Activated T-cell treated with anti-CD3 and anti-CD28 coated beads, Interleukin-2, amount 50 U/mL, for 72 hours (primary cell): ENCODE results near the gene IRF2. TPM values are rescaled to one million over a fixed set of nuclear protein-coding genes. Genes with fewer than 3 reads are reported as not detected.
"Not testable (repeated sequence)": the region's sequence is repeated elsewhere in the genome, so short reads cannot be mapped to it uniquely, and the experiment has no call there.

Source experiments
- ATAC-seq, 2 donors: fragments of 150-1000 bp; cut with Tn5 transposase; replicated peaks in 1 of 2; 2 replicates each; pipeline ENCODE4 v1.10.0; 2021; ENCODE audit warnings: moderate library complexity in 2 of 2, mild to moderate bottlenecking in 1 of 2
- DNase-seq, 2 donors: peaks; one replicate each; pipeline ENCODE4 v3.0.0; 2021 to 2022; ENCODE audit warnings: mixed read lengths in 1 of 2
- H3K27ac Mint-ChIP-seq: one replicate; pipeline ENCODE4 v1.8.0; 2022; ENCODE audit warnings: mild to moderate bottlenecking, moderate library complexity, mixed read lengths
- H3K27me3 Mint-ChIP-seq: one replicate; pipeline ENCODE4 v1.8.0; 2022; ENCODE audit warnings: low read depth, mixed read lengths
- H3K36me3 Mint-ChIP-seq, 2 donors: one replicate each; pipeline ENCODE4 v1.8.0; 2022; ENCODE audit warnings: mixed read lengths in 2 of 2, mild to moderate bottlenecking in 1 of 2; ENCODE audit not compliant: insufficient read depth in 2 of 2
- H3K4me1 Mint-ChIP-seq: one replicate; pipeline ENCODE4 v1.8.0; 2022; ENCODE audit warnings: low read depth, mixed read lengths
- H3K4me3 Mint-ChIP-seq, 2 donors: one replicate each; pipeline ENCODE4 v1.8.0; 2022; ENCODE audit warnings: mild to moderate bottlenecking in 2 of 2, mixed read lengths in 2 of 2, moderate library complexity in 2 of 2
- H3K9me3 Mint-ChIP-seq, 2 donors: one replicate each; pipeline ENCODE4 v1.8.0; 2022; ENCODE audit warnings: mixed read lengths in 2 of 2
- total RNA-seq, 2 donors: library from RNA; stranded (reverse); gene quantifications; one replicate each; pipeline ENCODE4 v1.2.3, GENCODE V29; 2022

Gene IRF2
- total RNA-seq, 2 donors from 2014 or later, result 70.3 TPM

DNA sequence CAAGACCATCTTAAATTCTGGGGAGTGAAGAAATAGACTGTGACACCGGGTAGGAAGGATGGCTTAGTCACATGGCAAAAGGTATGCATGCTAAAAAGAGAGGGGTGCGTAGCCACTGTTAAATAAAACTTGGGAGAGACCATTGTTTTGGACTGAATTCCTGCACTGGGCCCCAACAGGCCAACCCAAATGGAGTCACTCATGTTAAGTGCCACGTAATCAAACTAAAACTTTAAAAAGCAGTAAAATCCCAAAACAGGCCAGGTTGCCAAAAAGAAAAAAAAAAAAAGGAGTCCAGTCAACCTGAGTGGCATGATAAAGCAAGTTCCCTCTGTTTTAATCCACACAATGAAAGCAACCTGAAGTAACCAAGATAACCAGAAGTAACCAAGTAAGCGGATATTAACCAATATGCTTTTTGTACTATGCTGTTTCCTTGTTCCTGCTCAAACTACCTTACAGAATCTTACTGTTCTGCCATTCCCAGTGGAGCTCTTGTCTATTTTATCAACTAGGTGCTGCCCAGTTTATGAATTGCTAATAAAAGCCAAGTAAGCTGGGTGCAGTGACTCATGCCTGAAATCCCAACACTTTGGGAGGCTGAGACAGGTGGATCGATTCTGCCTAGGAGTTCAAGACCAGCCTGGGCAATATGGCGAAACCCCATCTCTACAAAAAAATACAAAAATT is 132.0 kb downstream of the IRF2 start:
- H3K27me3 Mint-ChIP-seq, result peaks cover 6% of the 10 kb centered on the region
- H3K36me3 Mint-ChIP-seq, result peaks cover 0 to 8% of the 10 kb centered on the region in 2 donors
- no peak for DNase-seq
- no peak for ATAC-seq
- H3K4me1 Mint-ChIP-seq, result peaks cover 21% of the 10 kb centered on the region
- H3K9me3 Mint-ChIP-seq, result no peaks in the 10 kb centered on the region
- H3K4me3 Mint-ChIP-seq, result no peak overlapping the region
- no peak overlapping the region for H3K27ac Mint-ChIP-seq

DNA sequence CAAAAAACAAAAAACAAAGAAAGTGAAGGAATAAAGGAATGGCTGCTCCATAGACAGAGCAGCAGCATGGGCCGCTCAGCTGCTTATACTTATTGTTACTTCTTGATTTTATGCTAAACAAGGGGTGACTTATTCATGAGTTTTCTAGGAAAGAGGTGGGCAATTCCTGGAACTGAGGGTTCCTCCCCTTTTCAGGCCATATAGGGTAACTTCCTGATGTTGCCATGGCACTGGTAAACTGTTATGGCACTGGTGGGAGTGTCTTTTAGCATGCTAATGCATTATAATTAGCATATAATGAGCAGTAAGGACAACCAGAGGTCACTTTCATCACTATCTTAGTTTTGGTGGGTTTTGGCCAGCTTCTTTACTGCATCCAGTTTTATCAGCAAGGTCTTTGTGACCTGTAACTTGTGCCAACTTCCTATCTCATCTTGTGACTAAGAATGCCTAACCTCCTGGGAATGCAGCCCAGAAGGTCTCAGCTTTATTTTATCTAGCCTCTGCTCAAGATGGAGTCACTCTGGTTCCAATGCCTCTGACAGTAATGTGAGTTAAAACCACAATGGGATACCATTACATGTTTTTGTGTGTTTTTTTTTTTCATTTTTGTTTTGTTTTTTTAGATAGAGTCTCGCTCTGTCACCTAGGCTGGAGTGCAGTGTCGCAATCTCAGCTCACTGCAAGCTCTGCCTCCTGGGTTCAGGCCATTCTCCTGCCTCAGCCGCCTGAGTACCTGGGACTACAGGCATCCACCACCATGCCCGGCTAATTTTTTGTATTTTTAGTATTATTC is 134.8 kb downstream of the IRF2 start:
- not testable (repeated sequence) for H3K4me3 Mint-ChIP-seq, H3K9me3 Mint-ChIP-seq, H3K27ac Mint-ChIP-seq, ATAC-seq, H3K27me3 Mint-ChIP-seq
- Mint-ChIP-seq H3K36me3 (peaks cover 2 to 18% of the 10 kb centered on the region in 2 donors), H3K4me1 (peaks cover 30% of the 10 kb centered on the region)
- DNase-seq, result peak; percentile 25 to 27

DNA sequence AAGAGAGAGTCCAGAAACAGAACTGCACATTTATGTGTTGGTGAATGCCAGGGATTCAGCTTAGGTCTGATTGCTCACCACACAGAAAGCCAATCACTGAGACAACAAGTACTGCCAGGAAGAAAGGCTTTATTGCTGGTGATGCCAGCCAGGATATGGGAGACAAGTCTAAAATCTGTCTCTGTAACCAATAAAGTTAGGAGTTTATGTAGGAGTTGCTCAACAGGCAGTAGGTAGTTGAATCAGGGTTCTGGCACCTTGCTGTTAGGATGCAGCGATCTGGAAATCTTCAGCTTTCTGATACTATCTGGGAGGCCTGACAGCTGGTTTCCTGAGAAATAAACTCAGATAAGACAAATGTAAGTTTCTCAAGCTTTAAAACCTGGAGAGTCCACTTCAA is 136.4 kb downstream of the IRF2 start:
- DNase-seq (no peak), ATAC-seq (no peak)
- H3K9me3 Mint-ChIP-seq, result peaks cover 1 to 5% of the 10 kb centered on the region in 2 donors
- H3K36me3 Mint-ChIP-seq, result peaks cover 2 to 22% of the 10 kb centered on the region in 2 donors
- peaks cover 19% of the 10 kb centered on the region for H3K4me1 Mint-ChIP-seq
- H3K27ac Mint-ChIP-seq, result no peak overlapping the region
- no peaks in the 10 kb centered on the region for H3K27me3 Mint-ChIP-seq
- no peak overlapping the region for H3K4me3 Mint-ChIP-seq

Other genes with a start within 250 kb of the IRF2 start
- 10 to 100 TPM; 48.9 to 50.6 TPM for gene CASP3, start 174.9 kb upstream of the IRF2 start, total RNA-seq
- 10 to 100 TPM; 24.1 to 34.2 TPM for gene PRIMPOL, start 175.2 kb upstream of the IRF2 start, total RNA-seq